WTC11 (cell line): ENCODE data around the gene EML2. TPM values are rescaled to one million over a fixed set of nuclear protein-coding genes. Genes with fewer than 3 reads are reported as not detected.

ENCODE experiments used
- ATAC-seq: fragments of 200-7000 bp; cut with Tn5 transposase; 2 replicates; pipeline ENCODE4 v1.10.0; 2021; ENCODE audit warnings: mild to moderate bottlenecking, moderate library complexity
- CTCF ChIA-PET: fragments of 300-600 bp; sonication (Branson Sonifier 250); formaldehyde crosslinking; loops from one replicate; lab custom pipeline; 2021; ENCODE audit warnings: antibody characterized with exemption; lab: Charles Lee
- POLR2A ChIA-PET: fragments of 350-600 bp; sonication (Branson Sonifier 250); formaldehyde crosslinking; loops from one replicate; lab custom pipeline; 2021; ENCODE audit warnings: antibody characterized with exemption; lab: Charles Lee
- DNase-seq: peaks from one replicate; pipeline ENCODE4 v3.0.0; 2021; ENCODE audit warnings: low spot score
- H3K27ac Mint-ChIP-seq: 2 replicates; pipeline ENCODE4 v1.8.0; 2021; ENCODE audit warnings: mixed read lengths
- H3K27me3 Mint-ChIP-seq: 2 replicates; pipeline ENCODE4 v1.8.0; 2021; ENCODE audit warnings: low read depth, mild to moderate bottlenecking, moderate library complexity, mixed read lengths
- H3K36me3 Mint-ChIP-seq: 2 replicates; pipeline ENCODE4 v1.8.0; 2021; ENCODE audit warnings: mixed read lengths
- H3K4me1 Mint-ChIP-seq: 2 replicates; pipeline ENCODE4 v1.8.0; 2022; ENCODE audit warnings: mixed read lengths
- H3K4me3 Mint-ChIP-seq: 2 replicates; pipeline ENCODE4 v1.8.0; 2021; ENCODE audit warnings: mild to moderate bottlenecking, moderate library complexity, mixed read lengths
- H3K9me3 Mint-ChIP-seq: 2 replicates; pipeline ENCODE4 v1.8.0; 2021; ENCODE audit warnings: mixed read lengths
- ATF6 ChIP-seq: sonication (generic); formaldehyde crosslinking; IDR thresholded peaks from 2 replicates; pipeline ENCODE4 v1.8.1; 2023; ENCODE audit warnings: mild to moderate bottlenecking, missing genetic modification reagents
- E2F1 ChIP-seq: sonication (generic); formaldehyde crosslinking; IDR thresholded peaks from 2 replicates; pipeline ENCODE4 v1.8.0; 2022; ENCODE audit warnings: mild to moderate bottlenecking, missing genetic modification reagents
- FOXP1 ChIP-seq: sonication (generic); formaldehyde crosslinking; IDR thresholded peaks from 2 replicates; pipeline ENCODE4 v1.8.0; 2022; ENCODE audit warnings: missing genetic modification reagents, mild to moderate bottlenecking, moderate library complexity, borderline replicate concordance
- GABPB1 ChIP-seq: sonication (generic); formaldehyde crosslinking; IDR thresholded peaks from 2 replicates; pipeline ENCODE4 v1.8.1; 2023; ENCODE audit warnings: mild to moderate bottlenecking, missing genetic modification reagents
- GTF2I ChIP-seq: fragments of 250-450 bp; sonication (Bioruptor Pico); conservative IDR thresholded peaks from 2 replicates; pipeline ENCODE4 v1.4.0; 2021; ENCODE audit warnings: mild to moderate bottlenecking
- MXD4 ChIP-seq: fragments of 250-450 bp; sonication (Bioruptor Pico); IDR thresholded peaks from 2 replicates; pipeline ENCODE4 v1.8.0; 2021; ENCODE audit warnings: mild to moderate bottlenecking, moderate library complexity, borderline replicate concordance
- ZBTB43 ChIP-seq: sonication (generic); formaldehyde crosslinking; IDR thresholded peaks from 2 replicates; pipeline ENCODE4 v1.8.1; 2023; ENCODE audit warnings: mild to moderate bottlenecking, missing genetic modification reagents
- ZNF121 ChIP-seq: sonication (generic); formaldehyde crosslinking; IDR thresholded peaks from 2 replicates; pipeline ENCODE4 v1.8.0; 2023; ENCODE audit warnings: missing genetic modification reagents
- ZNF317 ChIP-seq: sonication (generic); formaldehyde crosslinking; IDR thresholded peaks from 2 replicates; pipeline ENCODE4 v1.8.1; 2023; ENCODE audit warnings: low read depth, mild to moderate bottlenecking, moderate library complexity, missing genetic modification reagents, borderline replicate concordance
- ZNF416 ChIP-seq: fragments of 250-450 bp; sonication (Bioruptor Pico); IDR thresholded peaks from 2 replicates; pipeline ENCODE4 v1.9.0; 2021; ENCODE audit warnings: mild to moderate bottlenecking, inconsistent platforms
- total RNA-seq: library from RNA; stranded (reverse); gene quantifications from 3 replicates; pipeline ENCODE4 v1.2.3, GENCODE V29; 2021
- TF ChIP-seq, protein P1 (sequence below): sonication (generic); formaldehyde crosslinking; IDR thresholded peaks from 2 replicates; pipeline ENCODE4 v1.8.0; 2023; ENCODE audit warnings: mild to moderate bottlenecking, missing genetic modification reagents
- TF ChIP-seq, protein P2 (sequence below): sonication (generic); formaldehyde crosslinking; IDR thresholded peaks from 2 replicates; pipeline ENCODE4 v1.8.1; 2023; ENCODE audit warnings: mild to moderate bottlenecking, moderate library complexity, missing genetic modification reagents
- TF ChIP-seq, protein P3 (sequence below): fragments of 250-450 bp; sonication (Bioruptor Pico); IDR thresholded peaks from 2 replicates; pipeline ENCODE4 v1.9.0; 2021; ENCODE audit warnings: moderate library complexity, mild to moderate bottlenecking, inconsistent platforms, borderline replicate concordance
- TF ChIP-seq, protein P4 (sequence below): fragments of 250-450 bp; sonication (Bioruptor Pico); conservative IDR thresholded peaks from 2 replicates; pipeline ENCODE4 v1.9.0; 2021; ENCODE audit warnings: mild to moderate bottlenecking
- TF ChIP-seq, protein P5 (sequence below): sonication (generic); formaldehyde crosslinking; conservative IDR thresholded peaks from 2 replicates; pipeline ENCODE4 v1.8.1; 2022; ENCODE audit warnings: mild to moderate bottlenecking, missing genetic modification reagents
- TF ChIP-seq, protein P6 (sequence below): fragments of 200-600 bp; IDR thresholded peaks from 2 replicates; pipeline ENCODE4 v1.8.0; 2022; ENCODE audit warnings: antibody characterized with exemption

Gene EML2
- total RNA-seq, 1 experiment from 2014 or later, result 63.3 TPM

DNA sequence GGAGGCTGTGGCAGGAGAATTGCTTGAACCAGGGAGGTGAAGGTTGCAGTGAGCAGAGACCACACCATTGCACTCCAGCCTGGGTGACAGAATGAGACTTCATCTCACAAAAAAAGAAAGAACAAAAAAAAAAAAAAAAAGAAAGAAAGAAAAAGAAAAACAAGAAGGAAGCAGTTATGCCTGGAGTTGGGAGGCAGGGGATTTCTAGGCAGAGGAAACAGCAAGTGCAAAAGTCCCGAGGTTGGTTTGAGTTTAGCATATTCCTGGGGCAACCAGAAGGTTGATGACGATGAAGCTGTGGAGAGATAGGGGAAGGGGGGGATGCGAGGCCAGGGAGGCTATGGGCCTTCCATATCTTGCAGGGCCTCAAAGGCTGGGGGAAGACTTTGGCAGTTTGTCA lies 11.5 kb upstream of the EML2 start (continued):
- TF ChIP-seq, protein P1, sequence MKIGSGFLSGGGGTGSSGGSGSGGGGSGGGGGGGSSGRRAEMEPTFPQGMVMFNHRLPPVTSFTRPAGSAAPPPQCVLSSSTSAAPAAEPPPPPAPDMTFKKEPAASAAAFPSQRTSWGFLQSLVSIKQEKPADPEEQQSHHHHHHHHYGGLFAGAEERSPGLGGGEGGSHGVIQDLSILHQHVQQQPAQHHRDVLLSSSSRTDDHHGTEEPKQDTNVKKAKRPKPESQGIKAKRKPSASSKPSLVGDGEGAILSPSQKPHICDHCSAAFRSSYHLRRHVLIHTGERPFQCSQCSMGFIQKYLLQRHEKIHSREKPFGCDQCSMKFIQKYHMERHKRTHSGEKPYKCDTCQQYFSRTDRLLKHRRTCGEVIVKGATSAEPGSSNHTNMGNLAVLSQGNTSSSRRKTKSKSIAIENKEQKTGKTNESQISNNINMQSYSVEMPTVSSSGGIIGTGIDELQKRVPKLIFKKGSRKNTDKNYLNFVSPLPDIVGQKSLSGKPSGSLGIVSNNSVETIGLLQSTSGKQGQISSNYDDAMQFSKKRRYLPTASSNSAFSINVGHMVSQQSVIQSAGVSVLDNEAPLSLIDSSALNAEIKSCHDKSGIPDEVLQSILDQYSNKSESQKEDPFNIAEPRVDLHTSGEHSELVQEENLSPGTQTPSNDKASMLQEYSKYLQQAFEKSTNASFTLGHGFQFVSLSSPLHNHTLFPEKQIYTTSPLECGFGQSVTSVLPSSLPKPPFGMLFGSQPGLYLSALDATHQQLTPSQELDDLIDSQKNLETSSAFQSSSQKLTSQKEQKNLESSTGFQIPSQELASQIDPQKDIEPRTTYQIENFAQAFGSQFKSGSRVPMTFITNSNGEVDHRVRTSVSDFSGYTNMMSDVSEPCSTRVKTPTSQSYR (CRISPR knock-in tag), result no peak
- TF ChIP-seq, protein P2, sequence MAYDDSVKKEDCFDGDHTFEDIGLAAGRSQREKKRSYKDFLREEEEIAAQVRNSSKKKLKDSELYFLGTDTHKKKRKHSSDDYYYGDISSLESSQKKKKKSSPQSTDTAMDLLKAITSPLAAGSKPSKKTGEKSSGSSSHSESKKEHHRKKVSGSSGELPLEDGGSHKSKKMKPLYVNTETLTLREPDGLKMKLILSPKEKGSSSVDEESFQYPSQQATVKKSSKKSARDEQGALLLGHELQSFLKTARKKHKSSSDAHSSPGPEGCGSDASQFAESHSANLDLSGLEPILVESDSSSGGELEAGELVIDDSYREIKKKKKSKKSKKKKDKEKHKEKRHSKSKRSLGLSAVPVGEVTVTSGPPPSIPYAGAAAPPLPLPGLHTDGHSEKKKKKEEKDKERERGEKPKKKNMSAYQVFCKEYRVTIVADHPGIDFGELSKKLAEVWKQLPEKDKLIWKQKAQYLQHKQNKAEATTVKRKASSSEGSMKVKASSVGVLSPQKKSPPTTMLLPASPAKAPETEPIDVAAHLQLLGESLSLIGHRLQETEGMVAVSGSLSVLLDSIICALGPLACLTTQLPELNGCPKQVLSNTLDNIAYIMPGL (CRISPR knock-in tag), result no peak
- TF ChIP-seq ATF6, result no peak
- TF ChIP-seq E2F1 (CRISPR knock-in tag), result no peak
- TF ChIP-seq, all 79 proteins: peak for 0

DNA sequence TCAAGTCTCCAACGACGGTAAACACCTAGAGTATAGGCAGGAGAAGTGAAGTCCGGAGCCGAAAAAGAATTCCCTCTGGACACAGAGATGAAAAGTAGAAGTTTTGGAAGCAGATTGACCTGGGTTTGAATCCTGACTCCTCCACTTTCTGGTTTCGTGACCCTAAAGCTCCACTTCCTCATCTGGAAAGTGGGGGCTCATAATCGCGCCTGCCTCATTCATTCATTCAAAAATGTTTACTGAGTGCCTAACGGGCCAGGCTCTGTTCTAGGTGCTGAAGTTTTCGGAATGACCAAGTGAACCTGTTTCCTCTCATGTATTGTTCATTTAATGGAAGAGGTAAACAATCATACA lies 7.1 kb upstream of the EML2 start:
- Mint-ChIP-seq H3K27ac (no peak overlapping the region; the same call in 1 of the 2 replicates), H3K4me3 (peak overlapping the region; percentile 74), H3K36me3 (no peaks in the 10 kb centered on the region), H3K27me3 (peaks cover 24% of the 10 kb centered on the region), H3K4me1 (peaks cover 27% of the 10 kb centered on the region), H3K9me3 (no peaks in the 10 kb centered on the region)
- ChIA-PET POLR2A (interaction anchor here (0.6 to 1.4 kb wide), 3 partner anchors 31 to 107 kb away, joined by 3 to 8 read pairs (median 4); no protein-coding TSS in a partner anchor), CTCF (interaction anchor here (1.0 to 1.7 kb wide), 14 partner anchors 21 to 170 kb away, joined by 3 to 17 read pairs (median 8); partner anchors contain the start of genes GIPR, QPCTL and SIX5)
- TF ChIP-seq GABPB1 (CRISPR knock-in tag), result no peak
- ATAC-seq, result no peak
- DNase-seq, result no peak

DNA sequence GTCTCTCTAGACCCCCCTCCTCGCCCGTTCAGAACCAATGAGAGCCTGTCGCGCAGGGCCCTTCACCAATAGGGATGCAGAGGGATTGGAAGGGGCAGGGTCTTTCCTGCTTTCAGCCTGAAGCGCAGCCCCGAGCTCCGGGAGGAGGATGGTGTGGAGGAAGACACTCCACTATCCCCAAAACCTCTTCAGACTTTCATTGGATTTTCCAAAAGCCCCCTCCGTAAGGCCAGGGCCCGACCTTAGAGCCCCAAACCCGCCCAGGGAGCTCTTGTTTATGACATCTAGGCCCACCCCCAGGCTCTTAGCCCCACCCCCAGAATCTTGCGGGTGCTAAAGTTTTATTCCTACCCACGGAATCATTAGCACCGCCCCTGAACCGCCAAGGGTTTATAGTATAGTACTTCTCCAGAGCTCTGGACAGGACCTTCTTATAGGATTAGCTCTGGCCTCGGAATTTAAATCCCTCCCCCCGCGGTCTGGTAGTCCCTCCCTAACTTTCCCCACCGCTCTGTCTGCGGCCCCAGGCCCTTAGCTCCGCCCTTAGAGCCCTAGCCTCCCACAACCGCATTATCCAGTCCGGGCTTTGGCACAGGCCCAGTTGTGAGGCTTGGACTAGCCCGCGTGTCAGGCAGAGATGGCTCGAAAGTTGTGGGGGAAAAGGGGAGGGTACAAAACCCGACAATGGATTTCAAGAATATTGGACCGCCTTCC lies 6.6 kb upstream of the EML2 start:
- POLR2A ChIA-PET, result interaction anchor here (0.6 to 1.4 kb wide), 4 partner anchors 31 to 123 kb away, joined by 3 to 8 read pairs (median 6); partner anchors contain the start of gene SIX5
- DNase-seq (peak; percentile 91), ATAC-seq (peak; percentile 62)
- Mint-ChIP-seq H3K4me1 (peaks cover 31% of the 10 kb centered on the region), H3K4me3 (peak overlapping the region; percentile 74), H3K9me3 (no peaks in the 10 kb centered on the region), H3K27ac (no peak overlapping the region), H3K36me3 (no peaks in the 10 kb centered on the region), H3K27me3 (peaks cover 24% of the 10 kb centered on the region)
- CTCF ChIA-PET, result interaction anchor here (0.6 to 1.7 kb wide), 22 partner anchors 8 to 241 kb away, joined by 3 to 17 read pairs (median 7); partner anchors contain the start of genes GIPR, PPP1R13L, QPCTL and SIX5
- TF ChIP-seq, protein P3, sequence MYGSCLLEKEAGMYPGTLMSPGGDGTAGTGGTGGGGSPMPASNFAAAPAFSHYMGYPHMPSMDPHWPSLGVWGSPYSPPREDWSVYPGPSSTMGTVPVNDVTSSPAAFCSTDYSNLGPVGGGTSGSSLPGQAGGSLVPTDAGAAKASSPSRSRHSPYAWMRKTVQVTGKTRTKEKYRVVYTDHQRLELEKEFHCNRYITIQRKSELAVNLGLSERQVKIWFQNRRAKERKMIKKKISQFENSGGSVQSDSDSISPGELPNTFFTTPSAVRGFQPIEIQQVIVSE, result no peak
- TF ChIP-seq ZBTB43 (CRISPR knock-in tag) (no peak), ZNF317 (CRISPR knock-in tag) (no peak), MXD4 (CRISPR knock-in tag) (no peak), ZNF416 (CRISPR knock-in tag) (no peak), GTF2I (CRISPR knock-in tag) (peak; percentile 100), FOXP1 (CRISPR knock-in tag) (0 out of 2 replicates have a peak, but pooled peaks have one; percentile 22), ZNF121 (CRISPR knock-in tag) (no peak)
- TF ChIP-seq, protein P4, sequence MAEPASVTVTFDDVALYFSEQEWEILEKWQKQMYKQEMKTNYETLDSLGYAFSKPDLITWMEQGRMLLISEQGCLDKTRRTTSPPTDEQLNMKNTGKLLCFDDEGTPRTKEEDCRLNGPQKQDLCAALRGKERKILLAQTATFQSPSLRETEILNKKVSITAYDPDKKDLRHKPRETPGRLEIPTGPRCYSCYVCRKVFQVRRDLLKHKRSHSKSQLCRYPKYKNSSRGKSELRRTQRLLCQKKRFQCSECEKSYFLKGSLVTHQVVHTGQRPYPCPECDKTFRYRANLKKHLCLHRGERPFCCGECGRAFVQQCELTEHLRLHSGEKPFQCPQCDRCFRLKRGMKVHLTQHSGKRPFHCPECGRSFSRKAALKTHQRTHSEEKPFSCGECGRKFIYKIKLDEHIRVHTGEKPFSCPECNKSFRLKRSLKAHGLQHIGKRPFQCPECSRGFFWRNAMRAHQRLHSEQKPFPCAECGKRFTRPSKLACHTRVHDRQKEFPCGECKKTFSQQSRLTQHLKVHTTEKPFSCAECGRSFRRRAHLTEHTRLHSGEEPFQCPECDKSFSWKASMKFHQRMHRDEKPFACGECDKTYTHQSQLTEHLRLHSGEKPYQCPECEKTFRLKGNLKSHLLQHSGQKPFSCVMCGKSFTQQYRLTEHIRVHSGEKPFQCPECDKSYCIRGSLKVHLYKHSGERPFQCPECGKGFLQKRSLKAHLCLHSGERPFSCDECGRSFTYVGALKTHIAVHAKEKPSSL, result no peak
- TF ChIP-seq, protein P5, sequence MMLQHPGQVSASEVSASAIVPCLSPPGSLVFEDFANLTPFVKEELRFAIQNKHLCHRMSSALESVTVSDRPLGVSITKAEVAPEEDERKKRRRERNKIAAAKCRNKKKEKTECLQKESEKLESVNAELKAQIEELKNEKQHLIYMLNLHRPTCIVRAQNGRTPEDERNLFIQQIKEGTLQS (CRISPR knock-in tag), result no peak
- TF ChIP-seq, protein P6, sequence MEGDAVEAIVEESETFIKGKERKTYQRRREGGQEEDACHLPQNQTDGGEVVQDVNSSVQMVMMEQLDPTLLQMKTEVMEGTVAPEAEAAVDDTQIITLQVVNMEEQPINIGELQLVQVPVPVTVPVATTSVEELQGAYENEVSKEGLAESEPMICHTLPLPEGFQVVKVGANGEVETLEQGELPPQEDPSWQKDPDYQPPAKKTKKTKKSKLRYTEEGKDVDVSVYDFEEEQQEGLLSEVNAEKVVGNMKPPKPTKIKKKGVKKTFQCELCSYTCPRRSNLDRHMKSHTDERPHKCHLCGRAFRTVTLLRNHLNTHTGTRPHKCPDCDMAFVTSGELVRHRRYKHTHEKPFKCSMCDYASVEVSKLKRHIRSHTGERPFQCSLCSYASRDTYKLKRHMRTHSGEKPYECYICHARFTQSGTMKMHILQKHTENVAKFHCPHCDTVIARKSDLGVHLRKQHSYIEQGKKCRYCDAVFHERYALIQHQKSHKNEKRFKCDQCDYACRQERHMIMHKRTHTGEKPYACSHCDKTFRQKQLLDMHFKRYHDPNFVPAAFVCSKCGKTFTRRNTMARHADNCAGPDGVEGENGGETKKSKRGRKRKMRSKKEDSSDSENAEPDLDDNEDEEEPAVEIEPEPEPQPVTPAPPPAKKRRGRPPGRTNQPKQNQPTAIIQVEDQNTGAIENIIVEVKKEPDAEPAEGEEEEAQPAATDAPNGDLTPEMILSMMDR, result no peak
